Subcutaneous adipose tissue (tissue), 4 donors: Measurements from ENCODE around the gene CCSER2. TPM values are rescaled to one million over a fixed set of nuclear protein-coding genes. Genes with fewer than 3 reads are reported as not detected.

ENCODE experiments used
- CTCF ChIP-seq: fragments of 450-650 bp; IDR thresholded peaks from one replicate; pipeline ENCODE4 v1.5.1; 2016; ENCODE audit warnings: low read depth, mild to moderate bottlenecking, control low read depth, antibody characterized with exemption, moderate library complexity
- total RNA-seq, 4 donors: library from RNA; depleted of rRNA; stranded (reverse); fragments of >200 nt; gene quantifications; one replicate each; pipeline ENCODE4 v1.1.0, GENCODE V29; 2016

CCSER2 gene
- total RNA-seq, 4 donors from 2014 or later: 43.7 to 63.9 (median 58.1) TPM

- TF ChIP-seq CTCF: no peak
These were observed 13.6 kb downstream of the CCSER2 start for GRCh38 chr10:84341983-84342382.

DNA sequence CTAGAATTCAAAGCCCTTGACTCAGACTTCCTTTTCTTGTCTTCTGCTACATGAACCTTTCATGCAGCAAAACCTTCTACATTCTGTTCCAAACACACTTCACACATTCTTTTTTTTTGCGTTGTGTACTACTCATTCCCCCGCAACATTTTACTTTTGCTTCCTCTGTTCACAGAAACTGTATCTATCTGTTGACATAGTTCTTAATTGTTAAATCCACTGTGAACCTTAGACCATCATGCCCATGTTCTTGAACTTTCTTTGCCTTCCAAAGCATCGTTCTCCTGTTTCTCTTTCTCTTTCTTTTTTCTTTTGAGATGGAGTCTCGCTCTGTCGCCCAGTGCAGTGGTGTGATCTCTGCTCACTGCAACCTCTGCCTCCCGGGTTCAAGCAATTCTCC is 14.2 kb downstream of the CCSER2 start:
- TF ChIP-seq CTCF: no peak

GRCh38 chr10:84343831-84344230 is 15.4 kb downstream of the CCSER2 start:
- no peak for TF ChIP-seq CTCF

DNA sequence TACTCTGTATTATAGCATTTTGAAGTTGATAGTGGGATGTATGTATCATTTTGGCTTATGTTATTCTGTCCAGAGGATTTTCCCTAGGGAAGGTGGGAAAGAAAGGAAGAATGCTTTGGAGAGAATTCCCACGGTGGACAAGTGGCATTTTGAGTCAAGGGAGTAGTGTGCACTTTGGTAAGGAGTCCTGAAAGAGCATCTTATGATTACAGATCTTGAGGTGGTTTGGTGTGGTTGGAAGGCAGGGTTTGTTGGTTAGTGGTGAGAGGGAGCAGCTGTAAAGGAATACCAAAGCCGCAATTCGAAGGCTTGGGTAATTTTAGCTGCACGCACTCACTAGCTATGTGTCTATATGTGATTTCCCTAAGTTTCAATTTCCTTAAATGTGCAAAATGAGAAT is 16.1 kb downstream of the CCSER2 start:
- no peak for TF ChIP-seq CTCF

- no peak for TF ChIP-seq CTCF
These were observed 20.1 kb downstream of the CCSER2 start for GRCh38 chr10:84348447-84348846.

- no peak for TF ChIP-seq CTCF
These were observed 20.5 kb downstream of the CCSER2 start for GRCh38 chr10:84348860-84349259.

DNA sequence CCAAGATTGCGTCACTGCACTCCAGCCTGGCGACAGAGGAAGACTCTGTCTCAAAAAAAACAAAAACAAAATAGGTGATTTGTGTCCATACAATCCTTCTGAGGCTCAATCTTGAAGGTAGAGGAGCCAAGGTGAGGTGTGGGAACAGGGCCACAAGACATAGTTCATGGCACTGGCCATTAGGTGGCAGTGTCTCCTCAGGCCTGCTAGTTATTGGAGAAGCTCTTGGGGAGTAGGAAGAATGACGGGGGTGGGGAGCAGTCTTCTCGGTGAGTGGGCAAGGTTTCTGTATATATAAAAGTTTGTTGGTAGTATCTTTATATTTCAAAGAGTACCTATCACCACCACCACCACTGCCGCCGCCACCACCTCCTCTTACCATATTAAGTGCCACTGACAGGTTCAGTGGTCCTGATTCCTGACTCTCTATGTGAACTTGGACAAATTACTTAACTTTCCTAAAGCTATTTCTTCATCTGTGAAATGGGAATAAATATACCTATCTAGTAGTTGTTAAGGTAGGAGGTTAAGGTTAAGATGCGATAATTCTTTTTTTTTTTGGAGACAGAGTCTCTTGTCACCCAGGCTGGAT is 24.0 kb downstream of the CCSER2 start:
- no peak for TF ChIP-seq CTCF
